Tibial nerve (tissue), 4 donors: ENCODE measurements around the gene LNPK. TPM values are rescaled to one million over a fixed set of nuclear protein-coding genes. Genes with fewer than 3 reads are reported as not detected.

Source experiments
- DNase-seq, 2 donors: peaks; one replicate each; pipeline ENCODE4 v3.0.0-alpha.2; 2019; ENCODE audit warnings: low spot score in 2 of 2
- H3K27ac ChIP-seq, 4 donors: fragments of 200-600 bp; sonication (generic) in 3 of 4; one replicate each; pipeline ENCODE4 v1.5.1; 2017 to 2019; ENCODE audit warnings: mild to moderate bottlenecking in 1 of 4
- H3K27me3 ChIP-seq, 2 donors: fragments of 200-600 bp; sonication (generic) in 1 of 2; one replicate each; pipeline versions ENCODE4 v1.5.1 to v1.6.0; 2017 to 2019
- H3K36me3 ChIP-seq, 3 donors: fragments of 200-600 bp; sonication (generic); one replicate each; pipeline ENCODE4 v1.5.1; 2018 to 2019
- H3K4me1 ChIP-seq, 4 donors: fragments of 200-600 bp; sonication (generic) in 3 of 4; one replicate each; pipeline ENCODE4 v1.5.1; 2017 to 2019
- H3K4me3 ChIP-seq, 4 donors: fragments of 200-600 bp; sonication (generic) in 3 of 4; one replicate each; pipeline ENCODE4 v1.5.1; 2017 to 2019; ENCODE audit warnings: mild to moderate bottlenecking in 1 of 4, moderate library complexity in 1 of 4
- H3K9me3 ChIP-seq, 4 donors: fragments of 200-600 bp; sonication (generic) in 3 of 4; one replicate each; pipeline ENCODE4 v1.5.1; 2017 to 2019
- EP300 ChIP-seq, 2 donors: sonication (generic); formaldehyde crosslinking; IDR thresholded peaks; one replicate each; pipeline ENCODE4 v1.6.1; 2017; ENCODE audit warnings: antibody characterized with exemption in 2 of 2, mild to moderate bottlenecking in 1 of 2
- POLR2A ChIP-seq, 2 donors: fragments of 450-650 bp; IDR thresholded peaks; one replicate each; pipeline ENCODE4 v1.6.1; 2017; ENCODE audit warnings: antibody characterized with exemption in 2 of 2, mild to moderate bottlenecking in 2 of 2, moderate library complexity in 2 of 2
- WGBS, 2 donors: methylation state at CpG; one replicate each; pipeline ENCODE4 v1.1.5; 2018; 5-methylcytosine and 5-hydroxymethylcytosine counted together
- total RNA-seq, 4 donors: library from RNA; depleted of rRNA; stranded (reverse); fragments of >200 nt; gene quantifications; one replicate each; pipeline ENCODE4 v1.1.0, GENCODE V29; 2016
- TF ChIP-seq, protein P1 (sequence below), 5 experiments: fragments of 200-600 bp in 3 of 5; fragments of 450-650 bp in 2 of 5; sonication (generic) in 3 of 5; IDR thresholded peaks; one replicate each; pipeline ENCODE4 v1.5.1; 2016 to 2019; ENCODE audit warnings: antibody characterized with exemption in 5 of 5, mild to moderate bottlenecking in 3 of 5, moderate library complexity in 2 of 5

The LNPK gene
- total RNA-seq, 4 donors from 2014 or later: 17.4 to 27.3 (median 24.1) TPM

DNA sequence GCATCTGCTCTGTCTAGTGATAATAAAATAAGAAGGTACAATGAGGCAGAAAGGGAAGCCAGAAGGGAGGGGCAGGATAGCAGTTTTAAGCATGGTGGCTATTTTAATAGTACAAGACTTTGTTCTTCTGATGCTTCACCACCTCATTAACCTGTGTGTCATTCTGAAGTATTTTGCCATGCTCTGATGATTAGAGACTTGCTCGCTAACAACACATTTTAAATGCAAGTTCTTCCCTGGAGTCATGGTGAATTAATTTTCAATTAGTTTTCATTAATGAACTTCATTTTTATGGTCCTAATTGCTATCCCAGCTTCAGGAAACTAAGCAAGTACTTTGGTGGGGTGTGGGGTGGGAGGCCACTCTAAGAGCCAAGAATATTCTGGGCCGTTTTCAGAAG, 25.7 kb upstream of the LNPK start:
- TF ChIP-seq, protein P1, sequence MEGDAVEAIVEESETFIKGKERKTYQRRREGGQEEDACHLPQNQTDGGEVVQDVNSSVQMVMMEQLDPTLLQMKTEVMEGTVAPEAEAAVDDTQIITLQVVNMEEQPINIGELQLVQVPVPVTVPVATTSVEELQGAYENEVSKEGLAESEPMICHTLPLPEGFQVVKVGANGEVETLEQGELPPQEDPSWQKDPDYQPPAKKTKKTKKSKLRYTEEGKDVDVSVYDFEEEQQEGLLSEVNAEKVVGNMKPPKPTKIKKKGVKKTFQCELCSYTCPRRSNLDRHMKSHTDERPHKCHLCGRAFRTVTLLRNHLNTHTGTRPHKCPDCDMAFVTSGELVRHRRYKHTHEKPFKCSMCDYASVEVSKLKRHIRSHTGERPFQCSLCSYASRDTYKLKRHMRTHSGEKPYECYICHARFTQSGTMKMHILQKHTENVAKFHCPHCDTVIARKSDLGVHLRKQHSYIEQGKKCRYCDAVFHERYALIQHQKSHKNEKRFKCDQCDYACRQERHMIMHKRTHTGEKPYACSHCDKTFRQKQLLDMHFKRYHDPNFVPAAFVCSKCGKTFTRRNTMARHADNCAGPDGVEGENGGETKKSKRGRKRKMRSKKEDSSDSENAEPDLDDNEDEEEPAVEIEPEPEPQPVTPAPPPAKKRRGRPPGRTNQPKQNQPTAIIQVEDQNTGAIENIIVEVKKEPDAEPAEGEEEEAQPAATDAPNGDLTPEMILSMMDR (IDR thresholded peaks at IDR 0.05): no peak
- no peak for TF ChIP-seq EP300 (IDR thresholded peaks at IDR 0.05)
- TF ChIP-seq POLR2A (IDR thresholded peaks at IDR 0.05): no peak
- WGBS, 2 donors: 46 to 57% methylated on average over 2 of the region's 2 CpGs
- Histone ChIP-seq H3K27ac (no peak overlapping the region), H3K36me3 (no peaks in the 10 kb centered on the region), H3K9me3 (no peaks in the 10 kb centered on the region), H3K4me3 (no peak overlapping the region), H3K27me3 (peaks cover 0 to 26% of the 10 kb centered on the region in 2 donors), H3K4me1 (no peaks in the 10 kb centered on the region)
- DNase-seq: no peak

DNA sequence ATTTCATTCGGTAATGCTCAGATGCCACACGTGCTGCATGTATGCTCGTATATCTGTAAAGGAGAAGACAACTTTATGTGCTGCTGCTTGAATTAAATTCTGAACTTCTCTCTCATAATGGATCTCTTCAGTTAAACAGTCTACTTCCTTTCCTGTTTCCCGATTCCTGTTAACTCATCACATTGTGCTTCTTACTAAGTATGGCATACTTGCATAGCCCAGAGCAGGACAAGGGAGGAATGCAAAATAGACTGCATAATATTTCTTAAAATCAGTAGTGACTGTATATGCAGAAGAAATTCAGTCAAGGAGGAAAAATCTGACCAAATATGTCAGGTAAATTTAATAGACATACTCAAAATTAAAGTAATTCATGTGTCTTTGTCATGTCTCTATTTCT, 23.9 kb upstream of the LNPK start:
- no peaks in the 10 kb centered on the region for H3K9me3 ChIP-seq
- H3K27ac ChIP-seq: no peak overlapping the region
- no peak overlapping the region for H3K4me3 ChIP-seq
- H3K36me3 ChIP-seq: no peaks in the 10 kb centered on the region
- peaks cover 0 to 26% of the 10 kb centered on the region in 2 donors for H3K27me3 ChIP-seq
- DNase-seq: no peak
- H3K4me1 ChIP-seq: no peaks in the 10 kb centered on the region
- 47 to 70% methylated on average over 4 of the region's 4 CpGs for WGBS, 2 donors
- TF ChIP-seq EP300 (IDR thresholded peaks at IDR 0.05): no peak
- TF ChIP-seq, protein P1 (IDR thresholded peaks at IDR 0.05): no peak
- TF ChIP-seq POLR2A (IDR thresholded peaks at IDR 0.05): no peak

DNA sequence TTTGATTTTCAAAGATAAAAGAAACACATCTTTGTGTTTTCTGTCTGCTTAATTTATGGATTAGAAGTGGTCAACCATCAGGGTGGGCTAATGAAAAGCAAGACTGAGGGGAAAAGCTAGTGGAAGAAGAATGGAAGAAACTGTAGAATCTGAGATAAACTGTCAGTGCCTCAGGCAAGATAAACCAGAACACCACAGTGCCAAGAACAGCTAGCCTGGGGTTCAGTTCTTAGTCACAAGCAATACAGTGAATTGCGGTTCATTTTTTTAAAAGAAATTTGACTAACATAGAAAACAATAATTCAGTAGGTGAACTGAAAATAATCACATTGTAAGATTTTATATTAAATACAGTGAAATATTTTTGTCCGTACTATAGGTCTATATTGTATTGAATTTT, 22.0 kb upstream of the LNPK start:
- WGBS, 2 donors: 74 to 89% methylated on average over 2 of the region's 2 CpGs
- DNase-seq: no peak
- no peaks in the 10 kb centered on the region for H3K36me3 ChIP-seq
- no peak overlapping the region for H3K4me3 ChIP-seq
- no peak overlapping the region for H3K27ac ChIP-seq
- H3K4me1 ChIP-seq: no peaks in the 10 kb centered on the region
- H3K27me3 ChIP-seq: peaks cover 0 to 26% of the 10 kb centered on the region in 2 donors
- H3K9me3 ChIP-seq: no peaks in the 10 kb centered on the region
- TF ChIP-seq POLR2A (IDR thresholded peaks at IDR 0.05): no peak
- TF ChIP-seq, protein P1 (IDR thresholded peaks at IDR 0.05): no peak
- TF ChIP-seq EP300 (IDR thresholded peaks at IDR 0.05): no peak

DNA sequence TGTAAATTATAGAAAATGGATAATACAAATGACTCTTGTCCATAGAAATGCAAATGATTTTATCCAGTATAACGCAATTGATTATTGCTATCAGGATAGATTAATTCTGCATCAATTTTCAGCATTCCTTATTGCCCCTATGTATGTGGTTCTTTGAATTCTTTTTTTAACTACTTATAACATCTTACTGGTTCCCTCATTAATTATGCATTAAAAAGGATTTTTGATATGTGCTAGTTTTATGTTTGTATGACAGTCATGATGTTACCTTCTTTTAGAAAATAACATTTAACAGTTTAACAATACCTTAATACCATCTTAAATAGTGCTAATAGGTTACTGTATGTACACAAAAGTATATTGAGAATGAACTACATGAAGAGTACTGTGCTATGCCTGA, 20.0 kb upstream of the LNPK start:
- TF ChIP-seq, protein P1 (IDR thresholded peaks at IDR 0.05): no peak
- no peak for TF ChIP-seq POLR2A (IDR thresholded peaks at IDR 0.05)
- TF ChIP-seq EP300 (IDR thresholded peaks at IDR 0.05): no peak
- no peak overlapping the region for H3K4me3 ChIP-seq
- no peak for DNase-seq

DNA sequence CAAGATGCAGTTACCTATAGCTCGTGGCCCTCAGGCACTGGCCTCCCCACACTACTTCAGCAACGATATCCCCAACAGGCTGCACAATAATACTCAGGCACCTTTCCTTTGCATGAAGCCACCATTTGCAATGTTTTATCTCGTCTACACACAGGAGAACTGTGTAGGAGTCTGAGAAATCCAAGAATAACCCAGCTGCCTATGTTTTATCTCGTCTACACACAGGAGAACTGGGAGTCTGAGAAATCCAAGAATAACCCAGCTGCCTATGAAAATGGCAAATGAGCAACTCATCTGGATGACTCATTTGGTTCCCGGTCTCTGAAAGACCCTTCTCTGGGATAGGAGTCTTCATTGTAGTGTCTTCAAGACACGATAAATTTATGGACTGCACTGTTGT, 18.3 kb upstream of the LNPK start:
- Histone ChIP-seq H3K9me3 (no peaks in the 10 kb centered on the region), H3K4me1 (no peaks in the 10 kb centered on the region), H3K4me3 (no peak overlapping the region), H3K27me3 (peaks cover 0 to 6% of the 10 kb centered on the region in 2 donors), H3K27ac (no peak overlapping the region), H3K36me3 (no peaks in the 10 kb centered on the region)
- no peak for DNase-seq
- TF ChIP-seq, protein P1 (IDR thresholded peaks at IDR 0.05): no peak
- WGBS, 2 donors: 88 to 89% methylated on average over 6 of the region's 6 CpGs

More for the DNA sequence above, 20.0 kb upstream of the LNPK start:
- Histone ChIP-seq H3K27ac (no peak overlapping the region), H3K9me3 (no peaks in the 10 kb centered on the region), H3K36me3 (no peaks in the 10 kb centered on the region), H3K4me1 (no peaks in the 10 kb centered on the region), H3K27me3 (peaks cover 0 to 18% of the 10 kb centered on the region in 2 donors)
- WGBS, 2 donors: 92 to 93% methylated on average over 1 of the region's 1 CpG
